NT2/D1 (cell line): ENCODE measurements around the gene SLC1A2.

Experiments
- SUZ12 ChIP-seq: IDR thresholded peaks from 2 replicates; pipeline ENCODE4 v1.6.1; 2011; ENCODE audit not compliant: insufficient read length, insufficient read depth; ENCODE audit errors: extremely low read depth
- ZNF274 ChIP-seq: IDR thresholded peaks from 2 replicates; pipeline ENCODE4 v1.6.1; 2011; ENCODE audit warnings: mild to moderate bottlenecking, low read depth, low read length

GRCh38 chr11:35231076-35231860, 188.1 kb downstream of the SLC1A2 start:
- no peak for TF ChIP-seq ZNF274
- TF ChIP-seq SUZ12 = no peak
